Uterus (tissue), 2 donors: ENCODE measurements around the gene ASB8.

Experiments
- POLR2A ChIP-seq, 2 donors: fragments of 450-650 bp; IDR thresholded peaks; one replicate each; pipeline ENCODE4 v1.6.1; 2016; ENCODE audit warnings: antibody characterized with exemption in 2 of 2, mild to moderate bottlenecking in 1 of 2, moderate library complexity in 1 of 2
- TF ChIP-seq, protein P1 (sequence below), 4 experiments: fragments of 200-600 bp in 2 of 4; fragments of 450-650 bp in 2 of 4; sonication (generic) in 2 of 4; IDR thresholded peaks; one replicate each; pipeline ENCODE4 v1.5.1; 2016 to 2019; ENCODE audit warnings: antibody characterized with exemption in 4 of 4, mild to moderate bottlenecking in 2 of 4, moderate library complexity in 1 of 4

DNA sequence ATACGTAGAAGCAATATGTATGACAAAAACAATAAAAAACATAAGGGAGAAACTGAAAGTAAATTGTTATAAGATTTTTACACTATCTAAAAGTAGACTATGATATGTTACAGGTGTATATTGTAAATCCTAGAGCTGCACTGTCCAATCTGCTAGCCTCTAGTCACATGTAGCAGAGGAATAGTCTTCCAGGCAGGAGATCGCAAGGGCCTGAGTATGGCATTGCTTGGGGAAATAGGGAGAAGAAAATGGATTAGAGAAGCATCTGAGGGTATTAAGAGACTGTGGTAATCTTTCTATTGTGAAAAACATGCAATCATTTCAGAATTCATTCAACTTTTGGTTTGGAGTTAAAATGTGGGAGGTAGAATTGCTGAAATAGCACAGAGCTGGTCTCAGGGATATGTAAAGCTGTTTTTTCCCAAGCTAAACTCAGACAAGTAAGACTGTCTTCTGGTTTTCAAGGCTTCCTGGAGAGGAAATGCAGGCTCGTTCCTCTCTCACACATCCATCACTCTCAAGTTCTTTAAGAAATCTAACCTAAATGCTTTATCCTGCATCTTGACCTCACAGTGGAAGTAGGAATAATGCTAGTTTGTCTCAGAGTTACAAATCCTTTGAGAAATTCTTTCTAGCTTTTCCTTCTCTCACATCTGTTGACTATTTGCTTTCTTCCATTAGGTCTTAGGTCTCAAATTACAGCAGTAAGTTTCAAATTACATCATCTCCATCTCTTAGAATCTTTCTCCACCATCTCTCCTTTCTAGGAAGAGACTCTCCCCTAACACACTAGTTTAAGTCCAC, 18.5 kb upstream of the ASB8 start:
- TF ChIP-seq, protein P1, sequence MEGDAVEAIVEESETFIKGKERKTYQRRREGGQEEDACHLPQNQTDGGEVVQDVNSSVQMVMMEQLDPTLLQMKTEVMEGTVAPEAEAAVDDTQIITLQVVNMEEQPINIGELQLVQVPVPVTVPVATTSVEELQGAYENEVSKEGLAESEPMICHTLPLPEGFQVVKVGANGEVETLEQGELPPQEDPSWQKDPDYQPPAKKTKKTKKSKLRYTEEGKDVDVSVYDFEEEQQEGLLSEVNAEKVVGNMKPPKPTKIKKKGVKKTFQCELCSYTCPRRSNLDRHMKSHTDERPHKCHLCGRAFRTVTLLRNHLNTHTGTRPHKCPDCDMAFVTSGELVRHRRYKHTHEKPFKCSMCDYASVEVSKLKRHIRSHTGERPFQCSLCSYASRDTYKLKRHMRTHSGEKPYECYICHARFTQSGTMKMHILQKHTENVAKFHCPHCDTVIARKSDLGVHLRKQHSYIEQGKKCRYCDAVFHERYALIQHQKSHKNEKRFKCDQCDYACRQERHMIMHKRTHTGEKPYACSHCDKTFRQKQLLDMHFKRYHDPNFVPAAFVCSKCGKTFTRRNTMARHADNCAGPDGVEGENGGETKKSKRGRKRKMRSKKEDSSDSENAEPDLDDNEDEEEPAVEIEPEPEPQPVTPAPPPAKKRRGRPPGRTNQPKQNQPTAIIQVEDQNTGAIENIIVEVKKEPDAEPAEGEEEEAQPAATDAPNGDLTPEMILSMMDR (IDR thresholded peaks at IDR 0.05), result no peak
- TF ChIP-seq POLR2A (IDR thresholded peaks at IDR 0.05), result no peak
